ENCODE results near the gene EPHB1. TPM values are rescaled to one million over a fixed set of nuclear protein-coding genes. Genes with fewer than 3 reads are reported as not detected.
"Not testable (repeated sequence)": the region's sequence is repeated elsewhere in the genome, so short reads cannot be mapped to it uniquely, and the experiment has no call there.

Gene EPHB1
- polyA plus RNA-seq, 1 of the 3 experiments (the other 2 are of a cell fraction), result 1.2 TPM

GRCh38 chr3:134971306-134971705 lies 176.2 kb downstream of the EPHB1 start:
- Histone ChIP-seq H3K9me2 (no peaks in the 10 kb centered on the region), H4K20me1 (ENCODE audit: insufficient read depth) (no peaks in the 10 kb centered on the region), H3K36me3 (replicated peaks in 1 of 2; ENCODE audit: control insufficient read depth in 1 of 2, insufficient read depth in 2 of 2, low read length in 1 of 2) (no peaks in the 10 kb centered on the region), H3K4me3 (ENCODE audit: low read depth in 2 of 2, low read length in 1 of 2) (no peak overlapping the region), H3K79me2 (ENCODE audit: insufficient read depth) (no peaks in the 10 kb centered on the region), H3K4me1 (ENCODE audit: control insufficient read depth in 1 of 2, insufficient read depth in 2 of 2, low read depth in 1 of 2, low read length in 1 of 2) (no peaks in the 10 kb centered on the region), H3K27ac (ENCODE audit: low read depth in 2 of 2, low read length in 1 of 2) (no peak overlapping the region), H2AFZ (ENCODE audit: low read depth) (no peak overlapping the region), H3K9me3 (no peaks in the 10 kb centered on the region), H3K4me2 (no peak overlapping the region), H3K9ac (no peak overlapping the region), H3K27me3 (ENCODE audit: insufficient read depth) (no peaks in the 10 kb centered on the region), H3F3A (replicated peaks; ENCODE audit: insufficient read depth) (no peaks in the 10 kb centered on the region)
- WGBS (ENCODE audit: low lambda C conversion rate), result 89% methylated on average over 3 of the region's 3 CpGs
- ChIA-PET POLR2A (no interaction called here), CTCF (interaction anchor here (1.2 kb wide), 1 partner anchor 19 kb away, joined by 3 read pairs; no protein-coding TSS in a partner anchor)
- DNase-seq, result no peak
- no peak for TF ChIP-seq ZBTB33 (IDR thresholded peaks at IDR 0.05; ENCODE audit: borderline replicate concordance, low read depth)
- no peak for TF ChIP-seq NRF1 (IDR thresholded peaks at IDR 0.05; ENCODE audit: low read depth, low read length)
- TF ChIP-seq CTCF (IDR thresholded peaks at IDR 0.05), result no peak
- no peak for TF ChIP-seq USF1 (IDR thresholded peaks at IDR 0.05; ENCODE audit: borderline replicate concordance, low read depth)
- TF ChIP-seq RCOR1 (IDR thresholded peaks at IDR 0.05; ENCODE audit: low read length), result no peak
- no peak for TF ChIP-seq FOXM1 (IDR thresholded peaks at IDR 0.05; ENCODE audit: low read depth)
- no peak for TF ChIP-seq IRF3 (IDR thresholded peaks at IDR 0.05; ENCODE audit: low read depth, low read length)
- no peak for TF ChIP-seq RXRA (IDR thresholded peaks at IDR 0.05; ENCODE audit: borderline replicate concordance, low read depth)

- POLR2A ChIA-PET; H3K27ac ChIP-seq (ENCODE audit: low read depth in 2 of 2, low read length in 1 of 2); H4K20me1 ChIP-seq (ENCODE audit: insufficient read depth); H3K9me3 ChIP-seq; H3F3A ChIP-seq (replicated peaks; ENCODE audit: insufficient read depth); H3K4me2 ChIP-seq; H3K79me2 ChIP-seq (ENCODE audit: insufficient read depth); H3K9me2 ChIP-seq; H2AFZ ChIP-seq (ENCODE audit: low read depth); H3K4me1 ChIP-seq (ENCODE audit: control insufficient read depth in 1 of 2, insufficient read depth in 2 of 2, low read depth in 1 of 2, low read length in 1 of 2); H3K36me3 ChIP-seq (replicated peaks in 1 of 2; ENCODE audit: control insufficient read depth in 1 of 2, insufficient read depth in 2 of 2, low read length in 1 of 2); H3K9ac ChIP-seq; H3K27me3 ChIP-seq (ENCODE audit: insufficient read depth); DNase-seq; H3K4me3 ChIP-seq (ENCODE audit: low read depth in 2 of 2, low read length in 1 of 2); CTCF ChIA-PET: not testable (repeated sequence)
Observed at GRCh38 chr3:134971907-134972306, 176.8 kb downstream of the EPHB1 start.
